Liver (tissue), 9 donors: ENCODE results near the gene PLD4. TPM values are rescaled to one million over a fixed set of nuclear protein-coding genes. Genes with fewer than 3 reads are reported as not detected.

ENCODE experiments used
- DNase-seq: peaks from one replicate; pipeline ENCODE4 v3.0.0-alpha.2; 2017; ENCODE audit warnings: low spot score
- H3K27ac ChIP-seq, 2 donors: one replicate each; pipeline ENCODE4 v1.7.0; 2013; ENCODE audit warnings: inconsistent platforms in 2 of 2, low read length in 2 of 2, control low read depth in 1 of 2, low read depth in 1 of 2, mild to moderate bottlenecking in 1 of 2
- H3K27me3 ChIP-seq, 4 donors: one replicate each; pipeline versions ENCODE4 v1.6.1 to v1.7.0; 2013; ENCODE audit warnings: low read length in 3 of 4, inconsistent platforms in 1 of 4, mild to moderate bottlenecking in 1 of 4, moderate library complexity in 1 of 4; ENCODE audit not compliant: control insufficient read depth in 4 of 4, insufficient read depth in 4 of 4
- H3K36me3 ChIP-seq, 4 donors: one replicate each; pipeline versions ENCODE4 v1.6.1 to v1.7.0; 2013; ENCODE audit warnings: low read length in 3 of 4, mild to moderate bottlenecking in 3 of 4, low read depth in 1 of 4, moderate library complexity in 1 of 4; ENCODE audit not compliant: control insufficient read depth in 4 of 4, insufficient read depth in 3 of 4
- H3K4me1 ChIP-seq, 4 donors: one replicate each; pipeline versions ENCODE4 v1.6.1 to v1.7.0; 2013; ENCODE audit warnings: low read length in 3 of 4, mild to moderate bottlenecking in 3 of 4, moderate library complexity in 1 of 4; ENCODE audit not compliant: control insufficient read depth in 4 of 4, insufficient read depth in 4 of 4
- H3K4me3 ChIP-seq, 3 donors: one replicate each; pipeline versions ENCODE4 v1.6.1 to v1.7.0; 2013; ENCODE audit warnings: low read length in 3 of 3, control low read depth in 1 of 3, low read depth in 1 of 3, mild to moderate bottlenecking in 1 of 3
- H3K9ac ChIP-seq, 2 donors: one replicate each; pipeline ENCODE4 v1.7.0; 2013; ENCODE audit warnings: low read length in 2 of 2, mild to moderate bottlenecking in 2 of 2, moderate library complexity in 2 of 2, control low read depth in 1 of 2, low read depth in 1 of 2
- H3K9me3 ChIP-seq, 4 donors: one replicate each; pipeline versions ENCODE4 v1.6.1 to v1.7.0; 2013; ENCODE audit warnings: low read length in 3 of 4; ENCODE audit not compliant: control insufficient read depth in 4 of 4
- EGR1 ChIP-seq, 2 donors: IDR thresholded peaks; 2 replicates each; pipeline ENCODE4 v1.6.1; 2016 to 2018; ENCODE audit warnings: antibody characterized with exemption in 2 of 2, low read depth in 2 of 2
- FOXA1 ChIP-seq: IDR thresholded peaks from 2 replicates; pipeline ENCODE4 v1.6.1; 2016; ENCODE audit warnings: antibody characterized with exemption
- FOXA2 ChIP-seq: IDR thresholded peaks from 2 replicates; pipeline ENCODE4 v1.6.1; 2016; ENCODE audit warnings: antibody characterized with exemption
- GABPA ChIP-seq, 2 donors: IDR thresholded peaks in 1 of 2; conservative IDR thresholded peaks in 1 of 2; 2 replicates each; pipeline ENCODE4 v1.6.1; 2016; ENCODE audit warnings: antibody characterized with exemption in 2 of 2, mild to moderate bottlenecking in 1 of 2, moderate library complexity in 1 of 2
- HNF4A ChIP-seq, 2 donors: conservative IDR thresholded peaks; 2 replicates each; pipeline ENCODE4 v1.6.1; 2016; ENCODE audit warnings: antibody characterized with exemption in 2 of 2, mild to moderate bottlenecking in 2 of 2
- HNF4G ChIP-seq: IDR thresholded peaks from 2 replicates; pipeline ENCODE4 v1.6.1; 2016; ENCODE audit warnings: antibody characterized with exemption
- JUND ChIP-seq, 2 donors: IDR thresholded peaks; 2 replicates each; pipeline ENCODE4 v1.6.1; 2016; ENCODE audit warnings: antibody characterized with exemption in 2 of 2
- NR2F2 ChIP-seq: IDR thresholded peaks from 2 replicates; pipeline ENCODE4 v1.6.1; 2016; ENCODE audit warnings: antibody characterized with exemption
- RAD21 ChIP-seq, 2 donors: IDR thresholded peaks; 2 replicates each; pipeline ENCODE4 v1.6.1; 2016; ENCODE audit warnings: antibody characterized with exemption in 2 of 2, mild to moderate bottlenecking in 2 of 2
- RXRA ChIP-seq, 2 donors: IDR thresholded peaks; 2 replicates each; pipeline ENCODE4 v1.6.1; 2017 to 2018; ENCODE audit warnings: antibody characterized with exemption in 2 of 2, mild to moderate bottlenecking in 1 of 2
- SP1 ChIP-seq: IDR thresholded peaks from 2 replicates; pipeline ENCODE4 v1.6.1; 2018; ENCODE audit warnings: antibody characterized with exemption, mild to moderate bottlenecking
- TAF1 ChIP-seq: conservative IDR thresholded peaks from 2 replicates; pipeline ENCODE4 v1.6.1; 2016; ENCODE audit warnings: antibody characterized with exemption, mild to moderate bottlenecking
- YY1 ChIP-seq: IDR thresholded peaks from 2 replicates; pipeline ENCODE4 v1.6.1; 2016; ENCODE audit warnings: antibody characterized with exemption, mild to moderate bottlenecking
- WGBS: extraction: QIAGEN DNeasy Blood & Tissue Kit; methylation state at CpG from one replicate; pipeline ENCODE4 v1.1.7; 2013; 5-methylcytosine and 5-hydroxymethylcytosine counted together
- polyA plus RNA-seq, 2 donors: library from polyadenylated mRNA; stranded (reverse) in 1 of 2; unstranded in 1 of 2; fragments of 200-250 nt in 1 of 2; fragments of >200 nt in 1 of 2; fragmentation: Nextera tagmentation in 1 of 2; extraction: Ambion mirVana in 1 of 2; gene quantifications; one replicate each; pipeline versions ENCODE4 v1.2.1 to v1.2.3, GENCODE V29; 2013 to 2015
- total RNA-seq, 2 donors: library from RNA; depleted of rRNA; stranded (reverse); fragments of >200 nt; gene quantifications; one replicate each; pipeline ENCODE4 v1.2.3, GENCODE V29; 2014
- TF ChIP-seq, protein P1 (sequence below): IDR thresholded peaks from 2 replicates; pipeline ENCODE4 v1.6.1; 2016; ENCODE audit warnings: antibody characterized with exemption
- TF ChIP-seq, protein P2 (sequence below): IDR thresholded peaks from 2 replicates; pipeline ENCODE4 v1.6.1; 2016; ENCODE audit warnings: antibody characterized with exemption
- TF ChIP-seq, protein P3 (sequence below): fragments of 150-350 bp; IDR thresholded peaks from 2 replicates; pipeline ENCODE4 v1.5.1; 2017; ENCODE audit warnings: improper control_type of control experiment, low read depth, low read length; ENCODE audit not compliant: missing input control
- TF ChIP-seq, protein P4 (sequence below): IDR thresholded peaks from 2 replicates; pipeline ENCODE4 v1.6.1; 2016; ENCODE audit warnings: antibody characterized with exemption
- TF ChIP-seq, protein P5 (sequence below): IDR thresholded peaks from 2 replicates; pipeline ENCODE4 v1.6.1; 2016; ENCODE audit warnings: antibody characterized with exemption, mild to moderate bottlenecking
- donor health status: healthy.
- donor health status: healthy.
- donor health status: healthy.
- donor health status: healthy.
- donor health status: healthy.

Gene PLD4
- total and polyA plus RNA-seq, 4 donors: under 0.01 to 14.5 (median 0.35) TPM

DNA sequence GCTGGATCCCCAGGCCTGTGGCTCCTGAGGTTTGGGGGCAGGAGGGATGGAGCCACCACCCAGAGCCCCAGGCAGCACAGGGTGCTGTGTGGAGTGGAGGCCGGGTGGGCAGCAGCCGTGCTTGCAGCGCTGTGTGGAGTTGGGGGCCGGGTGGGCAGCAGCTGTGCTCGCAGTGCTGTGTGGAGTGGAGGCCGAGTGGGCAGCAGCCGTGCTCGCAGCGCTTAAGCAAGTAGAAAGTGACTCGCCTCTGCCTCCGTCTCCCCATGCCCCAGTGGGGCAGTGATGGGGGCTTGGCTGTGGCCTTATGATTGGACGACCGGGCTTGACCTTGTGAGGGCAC lies 49.3 kb upstream of the PLD4 start:
- no peak for DNase-seq
- Histone ChIP-seq H3K9me3 (no peaks in the 10 kb centered on the region), H3K27me3 (no peaks in the 10 kb centered on the region), H3K36me3 (peaks cover 0 to 9% (median 5%) of the 10 kb centered on the region in 4 donors), H3K9ac (no peak overlapping the region), H3K27ac (no peak overlapping the region), H3K4me3 (no peak overlapping the region), H3K4me1 (peaks cover 21 to 42% (median 30%) of the 10 kb centered on the region in 4 donors)
- WGBS: 95% methylated on average over 13 of the region's 13 CpGs
- TF ChIP-seq, protein P1, sequence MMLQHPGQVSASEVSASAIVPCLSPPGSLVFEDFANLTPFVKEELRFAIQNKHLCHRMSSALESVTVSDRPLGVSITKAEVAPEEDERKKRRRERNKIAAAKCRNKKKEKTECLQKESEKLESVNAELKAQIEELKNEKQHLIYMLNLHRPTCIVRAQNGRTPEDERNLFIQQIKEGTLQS: no peak
- TF ChIP-seq, protein P2, sequence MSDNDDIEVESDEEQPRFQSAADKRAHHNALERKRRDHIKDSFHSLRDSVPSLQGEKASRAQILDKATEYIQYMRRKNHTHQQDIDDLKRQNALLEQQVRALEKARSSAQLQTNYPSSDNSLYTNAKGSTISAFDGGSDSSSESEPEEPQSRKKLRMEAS: no peak
- TF ChIP-seq FOXA2: no peak

DNA sequence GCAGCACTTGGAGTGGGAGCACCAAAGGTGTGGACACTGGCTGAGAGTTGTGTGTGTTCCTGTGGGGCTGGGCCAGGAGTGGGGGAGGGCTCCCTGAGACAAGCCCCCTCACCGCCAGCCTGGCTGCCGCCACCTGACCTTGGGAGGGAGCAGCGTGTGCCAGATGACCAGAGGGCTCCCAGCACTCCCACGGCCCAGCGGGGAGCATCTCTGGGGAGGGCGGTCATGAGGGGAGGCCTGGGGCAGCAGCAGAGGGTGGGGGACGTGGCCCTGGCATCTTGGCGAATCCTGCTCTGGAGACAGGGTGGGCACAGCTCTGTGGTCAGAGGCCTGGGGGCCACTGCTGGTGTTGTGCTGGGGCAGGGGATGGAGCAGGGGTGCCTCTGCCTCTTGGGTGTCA lies 48.9 kb upstream of the PLD4 start:
- DNase-seq: no peak
- Histone ChIP-seq H3K36me3 (peaks cover 0 to 13% (median 8%) of the 10 kb centered on the region in 4 donors), H3K9me3 (no peaks in the 10 kb centered on the region), H3K27me3 (no peaks in the 10 kb centered on the region), H3K27ac (no peak overlapping the region), H3K4me3 (no peak overlapping the region), H3K9ac (no peak overlapping the region), H3K4me1 (peaks cover 21 to 42% (median 30%) of the 10 kb centered on the region in 4 donors)
- WGBS: 92% methylated on average over 8 of the region's 8 CpGs
- TF ChIP-seq, protein P1: no peak
- TF ChIP-seq HNF4A (conservative IDR thresholded peaks at IDR 0.05): no peak
- no peak for TF ChIP-seq SP1

DNA sequence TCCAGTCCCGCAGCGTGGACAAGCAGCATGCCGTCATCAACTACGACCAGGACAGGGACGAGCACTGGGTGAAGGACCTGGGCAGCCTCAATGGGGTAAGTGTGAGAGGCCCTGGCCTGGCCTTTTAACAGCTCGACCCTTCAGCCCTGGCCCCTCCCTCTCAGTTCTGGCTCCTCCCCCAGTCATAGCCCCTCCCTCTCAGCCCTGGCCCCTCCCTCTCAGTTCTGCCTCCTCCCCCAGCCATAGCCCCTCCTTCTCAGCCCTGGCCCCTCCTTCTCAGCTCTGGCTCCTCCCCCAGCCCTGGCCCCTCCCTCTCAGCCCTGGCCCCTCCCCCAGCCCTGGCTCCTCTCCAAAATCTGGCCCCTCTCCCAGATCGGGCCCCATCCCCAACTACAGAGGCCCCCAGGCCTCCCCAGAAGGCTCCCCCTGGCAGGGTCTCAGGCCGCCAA lies 48.4 kb upstream of the PLD4 start:
- WGBS: 91% methylated on average over 8 of the region's 8 CpGs
- Histone ChIP-seq H3K4me1 (peaks cover 21 to 42% (median 30%) of the 10 kb centered on the region in 4 donors), H3K9me3 (no peaks in the 10 kb centered on the region)

More for the DNA sequence above, 48.4 kb upstream of the PLD4 start:
- Histone ChIP-seq H3K27me3 (no peaks in the 10 kb centered on the region), H3K27ac (no peak overlapping the region), H3K36me3 (peaks cover 0 to 17% (median 8%) of the 10 kb centered on the region in 4 donors), H3K9ac (no peak overlapping the region), H3K4me3 (no peak overlapping the region)
- DNase-seq: no peak
- TF ChIP-seq, protein P1: no peak
- TF ChIP-seq SP1 (no peak), GABPA (IDR thresholded peaks at IDR 0.05 in 1 of 2, conservative IDR thresholded peaks at IDR 0.05 in 1 of 2) (no peak), HNF4A (conservative IDR thresholded peaks at IDR 0.05) (no peak), RXRA (IDR thresholded peaks at IDR 0.05) (no peak), YY1 (no peak), TAF1 (no peak), FOXA1 (no peak), HNF4G (no peak), NR2F2 (no peak), RAD21 (IDR thresholded peaks at IDR 0.05) (no peak), JUND (IDR thresholded peaks at IDR 0.05) (no peak), EGR1 (IDR thresholded peaks at IDR 0.05; ENCODE audit: low read depth in 2 of 2) (no peak), FOXA2 (no peak)
- TF ChIP-seq, protein P2: no peak
- TF ChIP-seq, protein P3, sequence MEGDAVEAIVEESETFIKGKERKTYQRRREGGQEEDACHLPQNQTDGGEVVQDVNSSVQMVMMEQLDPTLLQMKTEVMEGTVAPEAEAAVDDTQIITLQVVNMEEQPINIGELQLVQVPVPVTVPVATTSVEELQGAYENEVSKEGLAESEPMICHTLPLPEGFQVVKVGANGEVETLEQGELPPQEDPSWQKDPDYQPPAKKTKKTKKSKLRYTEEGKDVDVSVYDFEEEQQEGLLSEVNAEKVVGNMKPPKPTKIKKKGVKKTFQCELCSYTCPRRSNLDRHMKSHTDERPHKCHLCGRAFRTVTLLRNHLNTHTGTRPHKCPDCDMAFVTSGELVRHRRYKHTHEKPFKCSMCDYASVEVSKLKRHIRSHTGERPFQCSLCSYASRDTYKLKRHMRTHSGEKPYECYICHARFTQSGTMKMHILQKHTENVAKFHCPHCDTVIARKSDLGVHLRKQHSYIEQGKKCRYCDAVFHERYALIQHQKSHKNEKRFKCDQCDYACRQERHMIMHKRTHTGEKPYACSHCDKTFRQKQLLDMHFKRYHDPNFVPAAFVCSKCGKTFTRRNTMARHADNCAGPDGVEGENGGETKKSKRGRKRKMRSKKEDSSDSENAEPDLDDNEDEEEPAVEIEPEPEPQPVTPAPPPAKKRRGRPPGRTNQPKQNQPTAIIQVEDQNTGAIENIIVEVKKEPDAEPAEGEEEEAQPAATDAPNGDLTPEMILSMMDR: no peak
- TF ChIP-seq, protein P4, sequence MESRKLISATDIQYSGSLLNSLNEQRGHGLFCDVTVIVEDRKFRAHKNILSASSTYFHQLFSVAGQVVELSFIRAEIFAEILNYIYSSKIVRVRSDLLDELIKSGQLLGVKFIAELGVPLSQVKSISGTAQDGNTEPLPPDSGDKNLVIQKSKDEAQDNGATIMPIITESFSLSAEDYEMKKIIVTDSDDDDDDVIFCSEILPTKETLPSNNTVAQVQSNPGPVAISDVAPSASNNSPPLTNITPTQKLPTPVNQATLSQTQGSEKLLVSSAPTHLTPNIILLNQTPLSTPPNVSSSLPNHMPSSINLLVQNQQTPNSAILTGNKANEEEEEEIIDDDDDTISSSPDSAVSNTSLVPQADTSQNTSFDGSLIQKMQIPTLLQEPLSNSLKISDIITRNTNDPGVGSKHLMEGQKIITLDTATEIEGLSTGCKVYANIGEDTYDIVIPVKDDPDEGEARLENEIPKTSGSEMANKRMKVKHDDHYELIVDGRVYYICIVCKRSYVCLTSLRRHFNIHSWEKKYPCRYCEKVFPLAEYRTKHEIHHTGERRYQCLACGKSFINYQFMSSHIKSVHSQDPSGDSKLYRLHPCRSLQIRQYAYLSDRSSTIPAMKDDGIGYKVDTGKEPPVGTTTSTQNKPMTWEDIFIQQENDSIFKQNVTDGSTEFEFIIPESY: no peak
- TF ChIP-seq, protein P5, sequence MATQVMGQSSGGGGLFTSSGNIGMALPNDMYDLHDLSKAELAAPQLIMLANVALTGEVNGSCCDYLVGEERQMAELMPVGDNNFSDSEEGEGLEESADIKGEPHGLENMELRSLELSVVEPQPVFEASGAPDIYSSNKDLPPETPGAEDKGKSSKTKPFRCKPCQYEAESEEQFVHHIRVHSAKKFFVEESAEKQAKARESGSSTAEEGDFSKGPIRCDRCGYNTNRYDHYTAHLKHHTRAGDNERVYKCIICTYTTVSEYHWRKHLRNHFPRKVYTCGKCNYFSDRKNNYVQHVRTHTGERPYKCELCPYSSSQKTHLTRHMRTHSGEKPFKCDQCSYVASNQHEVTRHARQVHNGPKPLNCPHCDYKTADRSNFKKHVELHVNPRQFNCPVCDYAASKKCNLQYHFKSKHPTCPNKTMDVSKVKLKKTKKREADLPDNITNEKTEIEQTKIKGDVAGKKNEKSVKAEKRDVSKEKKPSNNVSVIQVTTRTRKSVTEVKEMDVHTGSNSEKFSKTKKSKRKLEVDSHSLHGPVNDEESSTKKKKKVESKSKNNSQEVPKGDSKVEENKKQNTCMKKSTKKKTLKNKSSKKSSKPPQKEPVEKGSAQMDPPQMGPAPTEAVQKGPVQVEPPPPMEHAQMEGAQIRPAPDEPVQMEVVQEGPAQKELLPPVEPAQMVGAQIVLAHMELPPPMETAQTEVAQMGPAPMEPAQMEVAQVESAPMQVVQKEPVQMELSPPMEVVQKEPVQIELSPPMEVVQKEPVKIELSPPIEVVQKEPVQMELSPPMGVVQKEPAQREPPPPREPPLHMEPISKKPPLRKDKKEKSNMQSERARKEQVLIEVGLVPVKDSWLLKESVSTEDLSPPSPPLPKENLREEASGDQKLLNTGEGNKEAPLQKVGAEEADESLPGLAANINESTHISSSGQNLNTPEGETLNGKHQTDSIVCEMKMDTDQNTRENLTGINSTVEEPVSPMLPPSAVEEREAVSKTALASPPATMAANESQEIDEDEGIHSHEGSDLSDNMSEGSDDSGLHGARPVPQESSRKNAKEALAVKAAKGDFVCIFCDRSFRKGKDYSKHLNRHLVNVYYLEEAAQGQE: no peak
